NCI-H510A treated with DMSO at 0.1 percent for 48 hours (cell line): Measurements from ENCODE around the gene SLC25A53.
"Not testable (repeated sequence)": the region's sequence is repeated elsewhere in the genome, so short reads cannot be mapped to it uniquely, and the experiment has no call there.

Source experiments
- DNase-seq: peaks from one replicate; lab custom pipeline; 2025; lab: John Stamatoyannopoulos, UW

The SLC25A53 gene

DNA sequence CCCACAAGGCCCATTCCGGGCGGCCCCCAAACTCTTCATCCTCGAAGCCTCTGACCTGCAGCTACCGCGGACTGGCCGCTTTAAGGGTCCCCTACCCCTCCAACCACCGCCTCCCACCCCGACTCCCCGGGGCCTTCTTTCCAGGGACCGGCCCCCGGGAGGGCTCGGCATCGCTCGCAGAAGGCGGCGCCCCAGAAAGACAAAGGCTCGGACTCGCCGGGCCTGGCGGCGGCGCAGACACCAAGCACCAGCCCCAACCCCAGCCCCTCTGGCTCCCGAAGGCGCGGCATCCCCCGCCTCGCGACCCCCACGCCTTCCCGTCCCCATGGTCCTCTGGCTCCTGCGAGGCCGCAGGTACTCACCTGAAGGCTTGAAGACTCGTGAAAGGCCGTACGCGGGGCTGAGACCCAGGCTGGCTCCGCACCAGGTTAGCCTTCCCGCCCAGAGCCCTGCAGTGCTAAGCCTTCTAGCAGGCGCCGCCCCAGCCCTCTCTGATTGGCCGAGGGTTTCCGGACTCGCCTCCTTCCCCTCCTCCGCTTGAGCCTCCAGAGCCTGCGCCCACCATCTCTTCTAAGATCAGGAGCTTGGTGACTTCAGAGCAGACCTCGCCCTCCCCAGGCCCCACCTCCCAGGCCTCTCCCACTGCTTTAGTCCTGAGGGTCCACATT, 80.9 kb downstream of the SLC25A53 start, which contains the start of gene TMSB15C:
TSS of gene TMSB15C (minus strand) at position 459 of the 668 bp plus-strand sequence.
- not testable (repeated sequence) for DNase-seq

DNA sequence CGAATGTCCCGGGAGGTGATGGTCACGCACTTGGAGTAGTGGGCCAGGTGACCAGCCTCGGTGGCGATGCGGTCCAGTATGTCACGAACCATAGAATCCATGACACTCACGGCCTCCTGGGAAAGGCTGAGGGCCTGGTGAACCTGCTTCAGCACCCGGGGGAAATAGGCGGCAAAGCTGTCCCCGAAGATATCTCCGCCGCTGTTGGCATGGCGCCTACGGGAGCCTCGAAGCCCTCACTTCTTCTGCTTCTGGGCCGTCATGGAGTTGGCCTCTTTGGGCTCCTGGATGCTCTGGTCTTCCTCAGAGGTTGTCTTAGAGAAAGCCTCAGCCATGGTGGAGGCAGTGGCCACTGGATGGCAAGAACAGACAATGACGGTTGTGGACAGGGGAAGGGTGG, 94.2 kb downstream of the SLC25A53 start:
- not testable (repeated sequence) for DNase-seq

DNA sequence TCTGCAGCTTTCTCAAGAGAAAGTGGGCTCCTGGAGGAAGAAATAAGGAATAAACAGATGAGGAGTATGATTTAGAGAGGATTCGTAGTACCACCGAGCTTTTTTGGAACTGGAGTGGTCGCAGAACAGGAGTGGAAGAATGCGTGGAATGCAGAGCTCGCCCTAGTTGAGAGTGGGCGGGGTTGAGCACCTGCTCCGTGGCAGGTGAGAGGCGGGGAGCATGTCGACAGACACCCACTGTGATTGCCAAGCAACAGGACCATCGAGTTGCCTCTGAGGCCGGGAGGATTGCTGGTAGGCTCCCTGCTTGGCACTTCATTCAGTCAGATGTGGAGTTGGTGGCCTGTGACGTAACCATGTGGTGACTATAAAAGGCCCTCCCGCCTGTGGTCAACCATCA, 101.9 kb downstream of the SLC25A53 start:
- not testable (repeated sequence) for DNase-seq
